HG02852 (cell line): Measurements from ENCODE around the gene MYCBP.
A peak's percentile ranks its signal among the peaks of the same experiment; 100 is the strongest.
"Not testable (repeated sequence)": the region's sequence is repeated elsewhere in the genome, so short reads cannot be mapped to it uniquely, and the experiment has no call there.

Experiments
- ATAC-seq: cut with Tn5 transposase; IDR thresholded peaks from one replicate; pipeline ENCODE4 v1.9.1; 2021; ENCODE audit warnings: mild to moderate bottlenecking, moderate library complexity; ENCODE audit not compliant: unreplicated experiment

The MYCBP gene

GRCh38 chr1:38873027-38873969 is at the start of gene MYCBP:
TSS of gene MYCBP (minus strand) at chr1:38873348. CDS start at chr1:38873305, 43 bp downstream.
- ATAC-seq = peak; percentile 94

- no peak for ATAC-seq
Observed at GRCh38 chr1:38919130-38919529, 46.0 kb upstream of the MYCBP start.

- ATAC-seq = no peak
Observed at GRCh38 chr1:38918568-38918967, 45.4 kb upstream of the MYCBP start.

- no peak for ATAC-seq
Observed at GRCh38 chr1:38917772-38918171, 44.6 kb upstream of the MYCBP start.

- no peak for ATAC-seq
Observed at GRCh38 chr1:38917337-38917736, 44.2 kb upstream of the MYCBP start.

- no peak for ATAC-seq
Observed at GRCh38 chr1:38915352-38915948, 42.3 kb upstream of the MYCBP start.

- ATAC-seq = not testable (repeated sequence)
Observed at GRCh38 chr1:38914908-38915307, 41.8 kb upstream of the MYCBP start.

- ATAC-seq = no peak
Observed at GRCh38 chr1:38908821-38909220, 35.7 kb upstream of the MYCBP start.

GRCh38 chr1:38905985-38906384 is 32.8 kb upstream of the MYCBP start:
- no peak for ATAC-seq

- ATAC-seq = no peak
Observed at GRCh38 chr1:38899560-38899959, 26.4 kb upstream of the MYCBP start.

GRCh38 chr1:38898653-38899230 is 25.6 kb upstream of the MYCBP start:
- ATAC-seq = no peak

- no peak for ATAC-seq
Observed at GRCh38 chr1:38896169-38896568, 23.0 kb upstream of the MYCBP start.

GRCh38 chr1:38892976-38893375 is 19.8 kb upstream of the MYCBP start:
- no peak for ATAC-seq

GRCh38 chr1:38891753-38892152 is 18.6 kb upstream of the MYCBP start:
- ATAC-seq = no peak

- ATAC-seq = no peak
Observed at GRCh38 chr1:38889589-38889988, 16.4 kb upstream of the MYCBP start.

- ATAC-seq = no peak
Observed at GRCh38 chr1:38888423-38889333, 15.5 kb upstream of the MYCBP start.

GRCh38 chr1:38885092-38885491 is 11.9 kb upstream of the MYCBP start:
- no peak for ATAC-seq

- ATAC-seq = no peak
Observed at GRCh38 chr1:38881487-38881886, 8.3 kb upstream of the MYCBP start, which contains the start of gene GJA9. TSS of gene GJA9 (minus strand) at chr1:38881587. CDS start at chr1:38876098, 5,489 bp downstream.

- no peak for ATAC-seq
Observed at GRCh38 chr1:38875811-38876210, 2.7 kb upstream of the MYCBP start.

- peak; percentile 22 for ATAC-seq
Observed at GRCh38 chr1:38872401-38873026, 634 bp downstream of the MYCBP start.
